ENCODE results near the gene DLG2.

DNA sequence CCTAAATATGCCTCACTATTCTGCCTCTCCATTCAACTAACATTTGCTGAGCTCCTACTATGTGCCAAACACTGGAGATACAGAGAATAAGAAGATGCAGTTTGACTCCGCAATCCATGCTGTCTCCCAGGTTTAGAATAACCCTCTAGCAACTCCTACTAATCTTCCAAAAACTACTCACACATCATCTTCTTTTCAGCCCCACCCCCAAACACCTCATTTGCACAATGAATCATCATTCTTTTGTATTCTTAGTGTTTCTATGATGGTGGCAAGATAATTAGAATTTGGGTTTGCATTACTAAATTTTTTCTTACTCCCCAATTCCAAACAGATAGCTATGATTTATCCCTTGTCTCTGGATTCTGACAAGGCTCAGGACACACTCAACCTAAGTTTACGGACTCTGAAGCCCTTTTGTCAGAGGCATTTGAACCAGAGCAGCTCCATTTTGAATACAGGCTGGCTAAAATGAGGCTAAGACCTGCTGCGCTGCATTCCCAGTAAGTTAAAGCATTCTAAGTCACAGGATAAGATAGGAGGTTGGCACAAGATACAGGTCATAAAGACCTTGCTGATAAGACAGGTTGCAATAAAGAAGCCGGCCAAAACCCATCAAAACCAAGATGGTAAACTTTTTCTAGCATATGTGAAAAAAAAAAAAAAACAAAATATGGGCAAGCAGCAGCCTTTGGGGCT lies 1038.9 kb downstream of the DLG2 start:
- TF ChIP-seq POLR2A (IDR thresholded peaks at IDR 0.05) = no peak
- TF ChIP-seq, protein P1, sequence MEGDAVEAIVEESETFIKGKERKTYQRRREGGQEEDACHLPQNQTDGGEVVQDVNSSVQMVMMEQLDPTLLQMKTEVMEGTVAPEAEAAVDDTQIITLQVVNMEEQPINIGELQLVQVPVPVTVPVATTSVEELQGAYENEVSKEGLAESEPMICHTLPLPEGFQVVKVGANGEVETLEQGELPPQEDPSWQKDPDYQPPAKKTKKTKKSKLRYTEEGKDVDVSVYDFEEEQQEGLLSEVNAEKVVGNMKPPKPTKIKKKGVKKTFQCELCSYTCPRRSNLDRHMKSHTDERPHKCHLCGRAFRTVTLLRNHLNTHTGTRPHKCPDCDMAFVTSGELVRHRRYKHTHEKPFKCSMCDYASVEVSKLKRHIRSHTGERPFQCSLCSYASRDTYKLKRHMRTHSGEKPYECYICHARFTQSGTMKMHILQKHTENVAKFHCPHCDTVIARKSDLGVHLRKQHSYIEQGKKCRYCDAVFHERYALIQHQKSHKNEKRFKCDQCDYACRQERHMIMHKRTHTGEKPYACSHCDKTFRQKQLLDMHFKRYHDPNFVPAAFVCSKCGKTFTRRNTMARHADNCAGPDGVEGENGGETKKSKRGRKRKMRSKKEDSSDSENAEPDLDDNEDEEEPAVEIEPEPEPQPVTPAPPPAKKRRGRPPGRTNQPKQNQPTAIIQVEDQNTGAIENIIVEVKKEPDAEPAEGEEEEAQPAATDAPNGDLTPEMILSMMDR (IDR thresholded peaks at IDR 0.05) = no peak
